ENCODE data around the gene TMPRSS6.

TMPRSS6 gene

GRCh38 chr22:37135023-37135422 is 25.5 kb upstream of the TMPRSS6 start:
- no peak for TF ChIP-seq CTCF (IDR thresholded peaks at IDR 0.05; ENCODE audit: low read depth, low read length)
- H3K4me3 ChIP-seq (ENCODE audit: low read depth, low read length): no peak overlapping the region
- DNase-seq (ENCODE audit: low read depth, low spot score): no peak
- in situ Hi-C loops (cut with HindIII; ENCODE audit: low sequenced_read_pairs): no loop called here

GRCh38 chr22:37133304-37134018 is 23.9 kb upstream of the TMPRSS6 start:
- TF ChIP-seq CTCF (IDR thresholded peaks at IDR 0.05; ENCODE audit: low read depth, low read length): no peak
- no peak for DNase-seq (ENCODE audit: low read depth, low spot score)
- in situ Hi-C loops (cut with HindIII; ENCODE audit: low sequenced_read_pairs): no loop called here
- no peak overlapping the region for H3K4me3 ChIP-seq (ENCODE audit: low read depth, low read length)

GRCh38 chr22:37132773-37133172 is 23.3 kb upstream of the TMPRSS6 start:
- in situ Hi-C loops (cut with HindIII; ENCODE audit: low sequenced_read_pairs): no loop called here
- no peak overlapping the region for H3K4me3 ChIP-seq (ENCODE audit: low read depth, low read length)
- no peak for TF ChIP-seq CTCF (IDR thresholded peaks at IDR 0.05; ENCODE audit: low read depth, low read length)

GRCh38 chr22:37129866-37130441 is 20.4 kb upstream of the TMPRSS6 start:
- DNase-seq (ENCODE audit: low read depth, low spot score): no peak
- in situ Hi-C loops (cut with HindIII; ENCODE audit: low sequenced_read_pairs): no loop called here

More at GRCh38 chr22:37132773-37133172, 23.3 kb upstream of the TMPRSS6 start:
- DNase-seq (ENCODE audit: low read depth, low spot score): no peak

GRCh38 chr22:37128555-37129281 is 19.2 kb upstream of the TMPRSS6 start:
- H3K4me3 ChIP-seq (ENCODE audit: low read depth, low read length): no peak overlapping the region
- no peak for TF ChIP-seq CTCF (IDR thresholded peaks at IDR 0.05; ENCODE audit: low read depth, low read length)
- DNase-seq (ENCODE audit: low read depth, low spot score): no peak
- in situ Hi-C loops (cut with HindIII; ENCODE audit: low sequenced_read_pairs): no loop called here

More at GRCh38 chr22:37129866-37130441, 20.4 kb upstream of the TMPRSS6 start:
- H3K4me3 ChIP-seq (ENCODE audit: low read depth, low read length): no peak overlapping the region
- TF ChIP-seq CTCF (IDR thresholded peaks at IDR 0.05; ENCODE audit: low read depth, low read length): no peak

GRCh38 chr22:37127350-37127878 is 17.9 kb upstream of the TMPRSS6 start:
- H3K4me3 ChIP-seq (ENCODE audit: low read depth, low read length): no peak overlapping the region
- no peak for TF ChIP-seq CTCF (IDR thresholded peaks at IDR 0.05; ENCODE audit: low read depth, low read length)
- in situ Hi-C loops (cut with HindIII; ENCODE audit: low sequenced_read_pairs): no loop called here
- DNase-seq (ENCODE audit: low read depth, low spot score): no peak
